CD14-positive monocyte (primary cell): Measurements from ENCODE around the gene ST8SIA6. TPM values are rescaled to one million over a fixed set of nuclear protein-coding genes. Genes with fewer than 3 reads are reported as not detected.

Experiments used
- DNase-seq, 3 donors: peaks; one replicate each; pipeline ENCODE4 v3.0.0-alpha.2; 2011 to 2022
- H2AFZ ChIP-seq: 2 replicates; pipeline ENCODE4 v1.6.0; 2012; ENCODE audit warnings: mild to moderate bottlenecking, low read depth, low read length, inconsistent platforms; ENCODE audit not compliant: insufficient read depth, poor library complexity, severe bottlenecking
- H3K27ac ChIP-seq, 2 donors: 1 replicate in 1 of 2; 2 replicates in 1 of 2; pipeline ENCODE4 v1.5.1; 2012 to 2013; ENCODE audit warnings: low read length in 2 of 2, control low read depth in 1 of 2, inconsistent platforms in 1 of 2, low read depth in 1 of 2, mild to moderate bottlenecking in 1 of 2
- H3K27me3 ChIP-seq, 2 donors: one replicate each; pipeline versions ENCODE4 v1.6.0 to v1.6.1; 2011 to 2013; ENCODE audit warnings: low read length in 2 of 2; ENCODE audit not compliant: control insufficient read depth in 2 of 2, insufficient read depth in 2 of 2
- H3K36me3 ChIP-seq, 2 donors: replicated peaks in 1 of 2; 1 replicate in 1 of 2; 2 replicates in 1 of 2; pipeline versions ENCODE4 v1.5.1 to v1.6.1; 2012 to 2013; ENCODE audit warnings: low read length in 2 of 2, control low read depth in 1 of 2, inconsistent platforms in 1 of 2, mild to moderate bottlenecking in 1 of 2; ENCODE audit not compliant: insufficient read depth in 2 of 2, control insufficient read depth in 1 of 2
- H3K4me1 ChIP-seq, 2 donors: 1 replicate in 1 of 2; 2 replicates in 1 of 2; pipeline versions ENCODE4 v1.5.1 to v1.6.1; 2012 to 2013; ENCODE audit warnings: low read length in 2 of 2, control low read depth in 1 of 2, inconsistent platforms in 1 of 2, mild to moderate bottlenecking in 1 of 2, moderate library complexity in 1 of 2; ENCODE audit not compliant: insufficient read depth in 2 of 2, control insufficient read depth in 1 of 2
- H3K4me2 ChIP-seq: replicated peaks from 2 replicates; pipeline ENCODE3; 2012; ENCODE audit warnings: low read length, moderate library complexity, mild to moderate bottlenecking; ENCODE audit not compliant: poor library complexity, severe bottlenecking; ENCODE audit errors: extremely low read depth
- H3K4me3 ChIP-seq, 3 experiments: fragments of 200-600 bp in 1 of 3; sonication (generic) in 1 of 3; replicated peaks in 1 of 3; 1 replicate in 2 of 3; 2 replicates in 1 of 3; pipeline ENCODE4 v1.5.1; 2011 to 2013; ENCODE audit warnings: low read length in 3 of 3, mild to moderate bottlenecking in 3 of 3, control low read depth in 2 of 3, low read depth in 2 of 3, inconsistent platforms in 1 of 3, moderate library complexity in 1 of 3
- H3K79me2 ChIP-seq: 2 replicates; pipeline ENCODE4 v1.6.0; 2012; ENCODE audit warnings: mild to moderate bottlenecking, control low read depth, inconsistent platforms, low read length, moderate library complexity; ENCODE audit not compliant: insufficient read depth
- H3K9ac ChIP-seq: 2 replicates; pipeline ENCODE4 v1.6.0; 2017; ENCODE audit warnings: low read length, mild to moderate bottlenecking; ENCODE audit not compliant: insufficient read depth, poor library complexity, severe bottlenecking
- H3K9me3 ChIP-seq, 2 donors: replicated peaks in 1 of 2; 1 replicate in 1 of 2; 2 replicates in 1 of 2; pipeline versions ENCODE4 v1.5.1 to v1.6.1; 2012 to 2013; ENCODE audit warnings: low read length in 2 of 2, control low read depth in 1 of 2; ENCODE audit not compliant: control insufficient read depth in 1 of 2, insufficient read depth in 1 of 2
- H4K20me1 ChIP-seq: 2 replicates; pipeline ENCODE4 v1.6.0; 2012; ENCODE audit warnings: mild to moderate bottlenecking, low read length, control low read depth, moderate library complexity; ENCODE audit not compliant: insufficient read depth
- H3K27ac Mint-ChIP-seq, 7 donors: one replicate each; pipeline ENCODE4 v1.8.0; 2020; ENCODE audit warnings: mild to moderate bottlenecking in 7 of 7, mixed read lengths in 7 of 7, moderate library complexity in 6 of 7, inconsistent platforms in 2 of 7
- H3K27me3 Mint-ChIP-seq, 3 donors: one replicate each; pipeline ENCODE4 v1.8.0; 2021 to 2022; ENCODE audit warnings: low read depth in 3 of 3, mild to moderate bottlenecking in 3 of 3, mixed read lengths in 3 of 3, moderate library complexity in 3 of 3, inconsistent platforms in 1 of 3
- H3K36me3 Mint-ChIP-seq, 2 donors: one replicate each; pipeline ENCODE4 v1.8.0; 2020; ENCODE audit warnings: mixed read lengths in 2 of 2, inconsistent platforms in 1 of 2, mild to moderate bottlenecking in 1 of 2
- H3K4me1 Mint-ChIP-seq: one replicate; pipeline ENCODE4 v1.8.0; 2020; ENCODE audit warnings: mild to moderate bottlenecking, mixed read lengths
- H3K4me3 Mint-ChIP-seq, 2 donors: one replicate each; pipeline ENCODE4 v1.8.0; 2020; ENCODE audit warnings: mild to moderate bottlenecking in 2 of 2, mixed read lengths in 2 of 2, moderate library complexity in 1 of 2
- H3K9me3 Mint-ChIP-seq, 7 donors: one replicate each; pipeline ENCODE4 v1.8.0; 2020 to 2022; ENCODE audit warnings: mixed read lengths in 7 of 7, mild to moderate bottlenecking in 6 of 7, moderate library complexity in 6 of 7, inconsistent platforms in 2 of 7
- WGBS: methylation state at CpG from one replicate; pipeline ENCODE4 v1.1.5; 2013; ENCODE audit warnings: missing lambda C conversion rate; ENCODE audit not compliant: insufficient coverage; 5-methylcytosine and 5-hydroxymethylcytosine counted together
- intact Hi-C, 2 donors: fragments of 100-400 bp; cut with micrococcal nuclease; formaldehyde crosslinking; loops; one replicate each; pipeline versions ENCODE4 v1.15.0 to v1.15.1; 2023
- polyA plus RNA-seq, 3 donors: library from polyadenylated mRNA; depleted of rRNA in 1 of 3; unstranded in 2 of 3; stranded (reverse) in 1 of 3; fragments of 300-500 nt in 2 of 3; fragments of >200 nt in 1 of 3; fragmentation: Illumina TruSeq in 2 of 3; gene quantifications; 1 replicate in 2 of 3; 2 replicates in 1 of 3; pipeline ENCODE4 v1.2.3, GENCODE V29; 2012 to 2021
- TF ChIP-seq, protein P1 (sequence below): fragments of 200-600 bp; IDR thresholded peaks from one replicate; pipeline ENCODE4 v1.8.0; 2022; ENCODE audit warnings: antibody characterized with exemption, mild to moderate bottlenecking

ST8SIA6 gene
- polyA plus RNA-seq, 3 donors, result 0.11 TPM; not detected in 2

GRCh38 chr10:17472481-17473227, 18.3 kb upstream of the ST8SIA6 start:
- H3K27me3 ChIP-seq, result no peaks in the 10 kb centered on the region
- H3K9ac ChIP-seq, result no peak overlapping the region
- H4K20me1 ChIP-seq, result no peaks in the 10 kb centered on the region
- TF ChIP-seq, protein P1, sequence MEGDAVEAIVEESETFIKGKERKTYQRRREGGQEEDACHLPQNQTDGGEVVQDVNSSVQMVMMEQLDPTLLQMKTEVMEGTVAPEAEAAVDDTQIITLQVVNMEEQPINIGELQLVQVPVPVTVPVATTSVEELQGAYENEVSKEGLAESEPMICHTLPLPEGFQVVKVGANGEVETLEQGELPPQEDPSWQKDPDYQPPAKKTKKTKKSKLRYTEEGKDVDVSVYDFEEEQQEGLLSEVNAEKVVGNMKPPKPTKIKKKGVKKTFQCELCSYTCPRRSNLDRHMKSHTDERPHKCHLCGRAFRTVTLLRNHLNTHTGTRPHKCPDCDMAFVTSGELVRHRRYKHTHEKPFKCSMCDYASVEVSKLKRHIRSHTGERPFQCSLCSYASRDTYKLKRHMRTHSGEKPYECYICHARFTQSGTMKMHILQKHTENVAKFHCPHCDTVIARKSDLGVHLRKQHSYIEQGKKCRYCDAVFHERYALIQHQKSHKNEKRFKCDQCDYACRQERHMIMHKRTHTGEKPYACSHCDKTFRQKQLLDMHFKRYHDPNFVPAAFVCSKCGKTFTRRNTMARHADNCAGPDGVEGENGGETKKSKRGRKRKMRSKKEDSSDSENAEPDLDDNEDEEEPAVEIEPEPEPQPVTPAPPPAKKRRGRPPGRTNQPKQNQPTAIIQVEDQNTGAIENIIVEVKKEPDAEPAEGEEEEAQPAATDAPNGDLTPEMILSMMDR, result no peak
- H3K9me3 ChIP-seq, result peaks cover 0 to 9% of the 10 kb centered on the region in 2 donors
- H3K27me3 Mint-ChIP-seq, result peaks cover 0 to 6% (median 2%) of the 10 kb centered on the region in 3 donors
- H3K4me1 ChIP-seq, result peaks cover 21 to 30% of the 10 kb centered on the region in 2 donors
- no peaks in the 10 kb centered on the region for H3K36me3 ChIP-seq
- peak overlapping the region in 5 of 7 donors; percentile 62 to 82 (median 75) for H3K27ac Mint-ChIP-seq
- no peak overlapping the region for H2AFZ ChIP-seq
- peaks cover 5 to 14% (median 9%) of the 10 kb centered on the region in 7 donors for H3K9me3 Mint-ChIP-seq
- no peak overlapping the region for H3K27ac ChIP-seq
- DNase-seq, result peak; percentile 54 to 81 (median 75)
- H3K4me2 ChIP-seq, result no peak overlapping the region
- H3K4me3 ChIP-seq, result no peak overlapping the region
- H3K4me3 Mint-ChIP-seq, result peak overlapping the region in 1 of 2 donors; percentile 41
- intact Hi-C loops, result no loop called here
- WGBS, result no CpG with 5 or more reads among the region's 3 CpGs
- peaks cover 29% of the 10 kb centered on the region for H3K4me1 Mint-ChIP-seq
- H3K36me3 Mint-ChIP-seq, result no peaks in the 10 kb centered on the region
- H3K79me2 ChIP-seq, result no peaks in the 10 kb centered on the region

DNA sequence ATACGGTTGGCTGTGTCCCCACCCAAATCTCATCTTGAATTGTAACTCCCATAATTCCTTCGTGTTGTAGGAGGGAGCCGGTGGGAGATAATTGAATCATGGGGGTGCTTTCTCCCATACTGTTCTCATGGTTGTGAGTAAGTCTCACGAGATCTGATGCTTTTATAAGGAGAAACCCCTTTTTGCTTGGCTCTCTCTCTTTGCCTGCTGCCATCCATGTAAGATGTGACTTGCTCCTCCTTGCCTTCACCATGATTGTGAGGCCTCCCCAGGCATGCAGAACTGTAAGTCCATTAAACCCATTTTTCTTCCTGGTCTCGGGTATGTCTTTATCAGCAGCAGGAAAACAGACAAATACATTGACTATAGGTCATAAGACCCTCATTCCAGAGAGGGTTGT, 15.9 kb upstream of the ST8SIA6 start:
- no peaks in the 10 kb centered on the region for H3K27me3 ChIP-seq
- DNase-seq, result no peak
- no peak overlapping the region for H2AFZ ChIP-seq
- H3K4me3 ChIP-seq, result no peak overlapping the region
- H3K9me3 Mint-ChIP-seq, result peaks cover 5 to 14% (median 9%) of the 10 kb centered on the region in 7 donors
- peaks cover 0 to 9% of the 10 kb centered on the region in 2 donors for H3K9me3 ChIP-seq
- H3K4me3 Mint-ChIP-seq, result no peak overlapping the region
- no peaks in the 10 kb centered on the region for H4K20me1 ChIP-seq
- H3K4me1 Mint-ChIP-seq, result peaks cover 14% of the 10 kb centered on the region
- no peak overlapping the region for H3K4me2 ChIP-seq
- no peak overlapping the region for H3K27ac ChIP-seq
- no peak overlapping the region for H3K9ac ChIP-seq
- H3K27me3 Mint-ChIP-seq, result peaks cover 0 to 4% (median 0%) of the 10 kb centered on the region in 3 donors
- TF ChIP-seq, protein P1, result no peak
- H3K79me2 ChIP-seq, result no peaks in the 10 kb centered on the region
- no peaks in the 10 kb centered on the region for H3K36me3 ChIP-seq
- 100% methylated on average over 1 of the region's 5 CpGs for WGBS
- H3K4me1 ChIP-seq, result peaks cover 9 to 15% of the 10 kb centered on the region in 2 donors
- H3K27ac Mint-ChIP-seq, result no peak overlapping the region
- H3K36me3 Mint-ChIP-seq, result no peaks in the 10 kb centered on the region
- intact Hi-C loops, result no loop called here
